CD14-positive monocyte (primary cell): Measurements from ENCODE around the gene PPP3CA. TPM values are rescaled to one million over a fixed set of nuclear protein-coding genes. Genes with fewer than 3 reads are reported as not detected.

Experiments
- DNase-seq, 3 donors: peaks; one replicate each; pipeline ENCODE4 v3.0.0-alpha.2; 2011 to 2022
- H2AFZ ChIP-seq: 2 replicates; pipeline ENCODE4 v1.6.0; 2012; ENCODE audit warnings: mild to moderate bottlenecking, low read depth, low read length, inconsistent platforms; ENCODE audit not compliant: insufficient read depth, poor library complexity, severe bottlenecking
- H3K27ac ChIP-seq, 2 donors: 1 replicate in 1 of 2; 2 replicates in 1 of 2; pipeline ENCODE4 v1.5.1; 2012 to 2013; ENCODE audit warnings: low read length in 2 of 2, control low read depth in 1 of 2, inconsistent platforms in 1 of 2, low read depth in 1 of 2, mild to moderate bottlenecking in 1 of 2
- H3K27me3 ChIP-seq, 2 donors: one replicate each; pipeline versions ENCODE4 v1.6.0 to v1.6.1; 2011 to 2013; ENCODE audit warnings: low read length in 2 of 2; ENCODE audit not compliant: control insufficient read depth in 2 of 2, insufficient read depth in 2 of 2
- H3K36me3 ChIP-seq, 2 donors: replicated peaks in 1 of 2; 1 replicate in 1 of 2; 2 replicates in 1 of 2; pipeline versions ENCODE4 v1.5.1 to v1.6.1; 2012 to 2013; ENCODE audit warnings: low read length in 2 of 2, control low read depth in 1 of 2, inconsistent platforms in 1 of 2, mild to moderate bottlenecking in 1 of 2; ENCODE audit not compliant: insufficient read depth in 2 of 2, control insufficient read depth in 1 of 2
- H3K4me1 ChIP-seq, 2 donors: 1 replicate in 1 of 2; 2 replicates in 1 of 2; pipeline versions ENCODE4 v1.5.1 to v1.6.1; 2012 to 2013; ENCODE audit warnings: low read length in 2 of 2, control low read depth in 1 of 2, inconsistent platforms in 1 of 2, mild to moderate bottlenecking in 1 of 2, moderate library complexity in 1 of 2; ENCODE audit not compliant: insufficient read depth in 2 of 2, control insufficient read depth in 1 of 2
- H3K4me2 ChIP-seq: replicated peaks from 2 replicates; pipeline ENCODE3; 2012; ENCODE audit warnings: low read length, moderate library complexity, mild to moderate bottlenecking; ENCODE audit not compliant: poor library complexity, severe bottlenecking; ENCODE audit errors: extremely low read depth
- H3K4me3 ChIP-seq, 3 experiments: fragments of 200-600 bp in 1 of 3; sonication (generic) in 1 of 3; replicated peaks in 1 of 3; 1 replicate in 2 of 3; 2 replicates in 1 of 3; pipeline ENCODE4 v1.5.1; 2011 to 2013; ENCODE audit warnings: low read length in 3 of 3, mild to moderate bottlenecking in 3 of 3, control low read depth in 2 of 3, low read depth in 2 of 3, inconsistent platforms in 1 of 3, moderate library complexity in 1 of 3
- H3K79me2 ChIP-seq: 2 replicates; pipeline ENCODE4 v1.6.0; 2012; ENCODE audit warnings: mild to moderate bottlenecking, control low read depth, inconsistent platforms, low read length, moderate library complexity; ENCODE audit not compliant: insufficient read depth
- H3K9ac ChIP-seq: 2 replicates; pipeline ENCODE4 v1.6.0; 2017; ENCODE audit warnings: low read length, mild to moderate bottlenecking; ENCODE audit not compliant: insufficient read depth, poor library complexity, severe bottlenecking
- H3K9me3 ChIP-seq, 2 donors: replicated peaks in 1 of 2; 1 replicate in 1 of 2; 2 replicates in 1 of 2; pipeline versions ENCODE4 v1.5.1 to v1.6.1; 2012 to 2013; ENCODE audit warnings: low read length in 2 of 2, control low read depth in 1 of 2; ENCODE audit not compliant: control insufficient read depth in 1 of 2, insufficient read depth in 1 of 2
- H4K20me1 ChIP-seq: 2 replicates; pipeline ENCODE4 v1.6.0; 2012; ENCODE audit warnings: mild to moderate bottlenecking, low read length, control low read depth, moderate library complexity; ENCODE audit not compliant: insufficient read depth
- H3K27ac Mint-ChIP-seq, 7 donors: one replicate each; pipeline ENCODE4 v1.8.0; 2020; ENCODE audit warnings: mild to moderate bottlenecking in 7 of 7, mixed read lengths in 7 of 7, moderate library complexity in 6 of 7, inconsistent platforms in 2 of 7
- H3K27me3 Mint-ChIP-seq, 3 donors: one replicate each; pipeline ENCODE4 v1.8.0; 2021 to 2022; ENCODE audit warnings: low read depth in 3 of 3, mild to moderate bottlenecking in 3 of 3, mixed read lengths in 3 of 3, moderate library complexity in 3 of 3, inconsistent platforms in 1 of 3
- H3K36me3 Mint-ChIP-seq, 2 donors: one replicate each; pipeline ENCODE4 v1.8.0; 2020; ENCODE audit warnings: mixed read lengths in 2 of 2, inconsistent platforms in 1 of 2, mild to moderate bottlenecking in 1 of 2
- H3K4me1 Mint-ChIP-seq: one replicate; pipeline ENCODE4 v1.8.0; 2020; ENCODE audit warnings: mild to moderate bottlenecking, mixed read lengths
- H3K4me3 Mint-ChIP-seq, 2 donors: one replicate each; pipeline ENCODE4 v1.8.0; 2020; ENCODE audit warnings: mild to moderate bottlenecking in 2 of 2, mixed read lengths in 2 of 2, moderate library complexity in 1 of 2
- H3K9me3 Mint-ChIP-seq, 7 donors: one replicate each; pipeline ENCODE4 v1.8.0; 2020 to 2022; ENCODE audit warnings: mixed read lengths in 7 of 7, mild to moderate bottlenecking in 6 of 7, moderate library complexity in 6 of 7, inconsistent platforms in 2 of 7
- CTCF ChIP-seq: fragments of 200-600 bp; IDR thresholded peaks from one replicate; pipeline ENCODE4 v1.8.0; 2022; ENCODE audit warnings: antibody characterized with exemption, mild to moderate bottlenecking
- WGBS: methylation state at CpG from one replicate; pipeline ENCODE4 v1.1.5; 2013; ENCODE audit warnings: missing lambda C conversion rate; ENCODE audit not compliant: insufficient coverage; 5-methylcytosine and 5-hydroxymethylcytosine counted together
- intact Hi-C, 2 donors: fragments of 100-400 bp; cut with micrococcal nuclease; formaldehyde crosslinking; loops; one replicate each; pipeline versions ENCODE4 v1.15.0 to v1.15.1; 2023
- polyA plus RNA-seq, 3 donors: library from polyadenylated mRNA; depleted of rRNA in 1 of 3; unstranded in 2 of 3; stranded (reverse) in 1 of 3; fragments of 300-500 nt in 2 of 3; fragments of >200 nt in 1 of 3; fragmentation: Illumina TruSeq in 2 of 3; gene quantifications; 1 replicate in 2 of 3; 2 replicates in 1 of 3; pipeline ENCODE4 v1.2.3, GENCODE V29; 2012 to 2021

The PPP3CA gene
- polyA plus RNA-seq, 3 donors, result 5.1 to 9.7 (median 8.9) TPM

GRCh38 chr4:101005659-101006058 is 341.7 kb downstream of the PPP3CA start:
- Histone ChIP-seq H3K27me3 (no peaks in the 10 kb centered on the region), H3K4me3 (no peak overlapping the region), H3K36me3 (no peaks in the 10 kb centered on the region), H3K9ac (no peak overlapping the region), H3K4me1 (no peaks in the 10 kb centered on the region), H2AFZ (no peak overlapping the region), H4K20me1 (no peaks in the 10 kb centered on the region), H3K79me2 (no peaks in the 10 kb centered on the region), H3K4me2 (no peak overlapping the region), H3K27ac (no peak overlapping the region), H3K9me3 (peaks cover 0 to 4% of the 10 kb centered on the region in 2 donors)
- no peak overlapping the region for H3K4me3 Mint-ChIP-seq
- intact Hi-C loops, result no loop called here
- H3K4me1 Mint-ChIP-seq, result peaks cover 7% of the 10 kb centered on the region
- no peak for DNase-seq
- H3K27ac Mint-ChIP-seq, result peak overlapping the region in 1 of 7 donors; percentile 74
- H3K9me3 Mint-ChIP-seq, result peaks cover 0 to 6% (median 4%) of the 10 kb centered on the region in 7 donors
- no peaks in the 10 kb centered on the region for H3K36me3 Mint-ChIP-seq
- peaks cover 0 to 2% (median 0%) of the 10 kb centered on the region in 3 donors for H3K27me3 Mint-ChIP-seq
- WGBS, result 88% methylated on average over 1 of the region's 2 CpGs
- no peak for TF ChIP-seq CTCF

GRCh38 chr4:101000496-101000895 is 346.8 kb downstream of the PPP3CA start:
- Mint-ChIP-seq H3K9me3 (peaks cover 0 to 6% (median 4%) of the 10 kb centered on the region in 7 donors), H3K4me3 (no peak overlapping the region), H3K4me1 (no peaks in the 10 kb centered on the region), H3K27ac (no peak overlapping the region), H3K36me3 (no peaks in the 10 kb centered on the region), H3K27me3 (no peaks in the 10 kb centered on the region)
- intact Hi-C loops, result no loop called here
- TF ChIP-seq CTCF, result no peak
- Histone ChIP-seq H3K36me3 (no peaks in the 10 kb centered on the region), H2AFZ (no peak overlapping the region), H3K27me3 (no peaks in the 10 kb centered on the region), H3K4me1 (no peaks in the 10 kb centered on the region), H3K9ac (no peak overlapping the region), H3K4me3 (no peak overlapping the region), H4K20me1 (no peaks in the 10 kb centered on the region), H3K4me2 (no peak overlapping the region), H3K9me3 (peaks cover 0 to 4% of the 10 kb centered on the region in 2 donors), H3K27ac (no peak overlapping the region), H3K79me2 (no peaks in the 10 kb centered on the region)
- no peak for DNase-seq
- WGBS, result no CpG with 5 or more reads among the region's 1 CpG
